ENCODE measurements around the gene KCNQ1OT1.

Gene KCNQ1OT1

GRCh38 chr11:2590965-2591754 lies 108.6 kb downstream of the KCNQ1OT1 start:
- no peak for DNase-seq

GRCh38 chr11:2590131-2590964 lies 109.4 kb downstream of the KCNQ1OT1 start:
- DNase-seq: no peak

- DNase-seq: no peak
Measured at GRCh38 chr11:2589538-2589934, 110.3 kb downstream of the KCNQ1OT1 start.

GRCh38 chr11:2588809-2589537 lies 110.8 kb downstream of the KCNQ1OT1 start:
- no peak for DNase-seq

- no peak for DNase-seq
Measured at GRCh38 chr11:2587976-2588748, 111.6 kb downstream of the KCNQ1OT1 start.

GRCh38 chr11:2587132-2587930 lies 112.5 kb downstream of the KCNQ1OT1 start:
- no peak for DNase-seq

GRCh38 chr11:2586793-2587131 lies 113.0 kb downstream of the KCNQ1OT1 start:
- DNase-seq: no peak

GRCh38 chr11:2586087-2586792 lies 113.6 kb downstream of the KCNQ1OT1 start:
- no peak for DNase-seq

GRCh38 chr11:2585566-2586086 lies 114.2 kb downstream of the KCNQ1OT1 start:
- DNase-seq: no peak

GRCh38 chr11:2584812-2585565 lies 114.8 kb downstream of the KCNQ1OT1 start:
- no peak for DNase-seq

- DNase-seq: no peak
Measured at GRCh38 chr11:2584434-2584811, 115.4 kb downstream of the KCNQ1OT1 start.

GRCh38 chr11:2583605-2583958 lies 116.2 kb downstream of the KCNQ1OT1 start:
- DNase-seq: no peak

GRCh38 chr11:2582946-2583604 lies 116.7 kb downstream of the KCNQ1OT1 start:
- DNase-seq: no peak

- DNase-seq: no peak
Measured at GRCh38 chr11:2582351-2582945, 117.3 kb downstream of the KCNQ1OT1 start.

GRCh38 chr11:2581931-2582350 lies 117.9 kb downstream of the KCNQ1OT1 start:
- DNase-seq: no peak

GRCh38 chr11:2581151-2581930 lies 118.5 kb downstream of the KCNQ1OT1 start:
- DNase-seq: no peak

GRCh38 chr11:2580571-2581001 lies 119.2 kb downstream of the KCNQ1OT1 start:
- DNase-seq: no peak

GRCh38 chr11:2580061-2580421 lies 119.8 kb downstream of the KCNQ1OT1 start:
- DNase-seq: no peak
